ENCODE measurements around the gene MYOZ3. TPM values are rescaled to one million over a fixed set of nuclear protein-coding genes. Genes with fewer than 3 reads are reported as not detected.

Gene MYOZ3
- total and polyA plus RNA-seq, 2 experiments from 2014 or later = 1.1 to 1.8 TPM

- 73% methylated on average over 4 of the region's 4 CpGs for WGBS (ENCODE audit: low lambda C conversion rate, missing lambda C conversion rate)
- no peak overlapping the region for H3K4me3 ChIP-seq
- peak overlapping the region; percentile 71 for H3K27ac ChIP-seq
- H3K9me3 ChIP-seq (ENCODE audit: low read depth) = no peaks in the 10 kb centered on the region
- no peak for TF ChIP-seq EZH2 (IDR thresholded peaks at IDR 0.05; ENCODE audit: borderline replicate concordance)
- TF ChIP-seq CTCF (IDR thresholded peaks at IDR 0.05; ENCODE audit: poor library complexity) = no peak
- no peak for TF ChIP-seq EZH2phosphoT487 (IDR thresholded peaks at IDR 0.05; ENCODE audit: low read depth, severe bottlenecking, unreplicated experiment)
- H4K20me1 ChIP-seq (ENCODE audit: insufficient read depth, poor library complexity, severe bottlenecking) = no peaks in the 10 kb centered on the region
- no peak for DNase-seq (ENCODE audit: low spot score)
- peaks cover 17% of the 10 kb centered on the region for H3K27me3 ChIP-seq
- H3K79me2 ChIP-seq = no peaks in the 10 kb centered on the region
- H3K9me2 ChIP-seq (replicated peaks; ENCODE audit: insufficient read depth) = no peaks in the 10 kb centered on the region
- no peak overlapping the region for H3K4me2 ChIP-seq
- H2AFZ ChIP-seq = no peak overlapping the region
- no peaks in the 10 kb centered on the region for H3K36me3 ChIP-seq (replicated peaks; ENCODE audit: insufficient read depth, low read depth)
- H3K4me1 ChIP-seq (ENCODE audit: insufficient read depth) = peaks cover 8% of the 10 kb centered on the region
Observed at GRCh38 chr5:150674341-150674821, 13.3 kb downstream of the MYOZ3 start.

- Histone ChIP-seq H3K9me3 (ENCODE audit: low read depth) (no peaks in the 10 kb centered on the region), H2AFZ (no peak overlapping the region), H3K79me2 (no peaks in the 10 kb centered on the region), H3K4me3 (no peak overlapping the region), H3K36me3 (replicated peaks; ENCODE audit: insufficient read depth, low read depth) (no peaks in the 10 kb centered on the region), H3K9me2 (replicated peaks; ENCODE audit: insufficient read depth) (no peaks in the 10 kb centered on the region), H3K4me1 (ENCODE audit: insufficient read depth) (peaks cover 8% of the 10 kb centered on the region), H3K27ac (peak overlapping the region; percentile 71), H3K27me3 (peaks cover 17% of the 10 kb centered on the region), H4K20me1 (ENCODE audit: insufficient read depth, poor library complexity, severe bottlenecking) (no peaks in the 10 kb centered on the region), H3K4me2 (no peak overlapping the region)
- WGBS (ENCODE audit: low lambda C conversion rate, missing lambda C conversion rate) = 94% methylated on average over 6 of the region's 6 CpGs
- DNase-seq (ENCODE audit: low spot score) = no peak
- TF ChIP-seq EZH2phosphoT487 (IDR thresholded peaks at IDR 0.05; ENCODE audit: low read depth, severe bottlenecking, unreplicated experiment) = no peak
- no peak for TF ChIP-seq CTCF (IDR thresholded peaks at IDR 0.05; ENCODE audit: poor library complexity)
- no peak for TF ChIP-seq EZH2 (IDR thresholded peaks at IDR 0.05; ENCODE audit: borderline replicate concordance)
Observed at GRCh38 chr5:150675069-150675468, 14.0 kb downstream of the MYOZ3 start.

DNA sequence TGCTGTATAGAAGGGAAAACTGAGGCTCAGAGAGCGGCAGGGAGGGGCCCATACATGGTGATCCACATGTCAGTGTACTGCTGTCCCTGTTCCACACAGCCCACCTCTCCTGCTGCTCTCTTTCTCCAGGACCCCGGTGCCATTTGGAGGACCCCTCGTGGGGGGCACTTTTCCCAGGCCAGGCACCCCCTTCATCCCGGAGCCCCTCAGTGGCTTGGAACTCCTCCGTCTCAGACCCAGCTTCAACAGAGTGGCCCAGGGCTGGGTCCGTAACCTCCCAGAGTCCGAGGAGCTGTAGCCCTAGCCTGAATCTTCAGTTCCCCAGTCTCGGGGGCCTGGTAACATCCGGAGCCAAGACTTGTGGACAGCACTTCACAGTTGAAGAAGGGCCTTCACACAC lies 15.5 kb downstream of the MYOZ3 start:
- 94% methylated on average over 9 of the region's 9 CpGs for WGBS (ENCODE audit: low lambda C conversion rate, missing lambda C conversion rate)
- Histone ChIP-seq H3K9me2 (replicated peaks; ENCODE audit: insufficient read depth) (no peaks in the 10 kb centered on the region), H3K27ac (no peak overlapping the region)

More for the DNA sequence above, 15.5 kb downstream of the MYOZ3 start:
- no peak for DNase-seq (ENCODE audit: low spot score)
- Histone ChIP-seq H3K27me3 (peaks cover 5% of the 10 kb centered on the region), H4K20me1 (ENCODE audit: insufficient read depth, poor library complexity, severe bottlenecking) (no peaks in the 10 kb centered on the region), H2AFZ (no peak overlapping the region), H3K4me1 (ENCODE audit: insufficient read depth) (peaks cover 8% of the 10 kb centered on the region), H3K4me3 (no peak overlapping the region), H3K79me2 (no peaks in the 10 kb centered on the region), H3K36me3 (replicated peaks; ENCODE audit: insufficient read depth, low read depth) (no peaks in the 10 kb centered on the region), H3K4me2 (no peak overlapping the region), H3K9me3 (ENCODE audit: low read depth) (no peaks in the 10 kb centered on the region)
- no peak for TF ChIP-seq EZH2phosphoT487 (IDR thresholded peaks at IDR 0.05; ENCODE audit: low read depth, severe bottlenecking, unreplicated experiment)
- TF ChIP-seq EZH2 (IDR thresholded peaks at IDR 0.05; ENCODE audit: borderline replicate concordance) = no peak
- TF ChIP-seq CTCF (IDR thresholded peaks at IDR 0.05; ENCODE audit: poor library complexity) = no peak

Measured in hepatocyte (in vitro differentiated cells).